GM10266 (cell line): ENCODE data around the gene PCBP3.

Experiments used
- DNase-seq: peaks from one replicate; pipeline ENCODE4 v3.0.0; 2012; ENCODE audit errors: extremely low spot score
- CTCF ChIP-seq: IDR thresholded peaks from 2 replicates; pipeline ENCODE4 v1.5.1; 2012; ENCODE audit warnings: mild to moderate bottlenecking, low read depth; ENCODE audit not compliant: control insufficient read depth, insufficient read depth; ENCODE audit errors: missing control alignments

PCBP3 gene

GRCh38 chr21:45862543-45863207 is 219.2 kb downstream of the PCBP3 start:
- DNase-seq = no peak
- TF ChIP-seq CTCF = no peak

- no peak for TF ChIP-seq CTCF
- DNase-seq = no peak
Measured at GRCh38 chr21:45863267-45863666, 219.7 kb downstream of the PCBP3 start.

GRCh38 chr21:45863751-45864150 is 220.2 kb downstream of the PCBP3 start:
- TF ChIP-seq CTCF = no peak
- DNase-seq = no peak

- DNase-seq = no peak
- TF ChIP-seq CTCF = no peak
Measured at GRCh38 chr21:45864436-45864835, 220.9 kb downstream of the PCBP3 start.

GRCh38 chr21:45865106-45865835 is 221.7 kb downstream of the PCBP3 start:
- DNase-seq = no peak
- TF ChIP-seq CTCF = no peak

GRCh38 chr21:45866551-45866950 is 223.0 kb downstream of the PCBP3 start:
- DNase-seq = no peak
- no peak for TF ChIP-seq CTCF

- TF ChIP-seq CTCF = no peak
- DNase-seq = no peak
Measured at GRCh38 chr21:45867041-45867666, 223.6 kb downstream of the PCBP3 start.
